HepG2 (cell line): ENCODE results near the gene ATP7B. TPM values are rescaled to one million over a fixed set of nuclear protein-coding genes. Genes with fewer than 3 reads are reported as not detected.

Source experiments
- CTCF ChIP-seq: sonication (generic); formaldehyde crosslinking; IDR thresholded peaks from 2 replicates; pipeline ENCODE4 v1.5.0; 2020; ENCODE audit warnings: mild to moderate bottlenecking, missing genetic modification reagents, moderate library complexity
- HES4 ChIP-seq: sonication (generic); formaldehyde crosslinking; IDR thresholded peaks from 2 replicates; pipeline ENCODE4 v1.9.0; 2021; ENCODE audit warnings: mild to moderate bottlenecking, missing genetic modification reagents, borderline replicate concordance
- MED8 ChIP-seq: sonication (generic); formaldehyde crosslinking; IDR thresholded peaks from 2 replicates; pipeline ENCODE4 v1.8.1; 2023; ENCODE audit warnings: mild to moderate bottlenecking, missing genetic modification reagents; ENCODE audit not compliant: insufficient replicate concordance
- MEIS1 ChIP-seq: sonication (generic); formaldehyde crosslinking; IDR thresholded peaks from 2 replicates; pipeline ENCODE4 v1.9.0; 2021; ENCODE audit warnings: mild to moderate bottlenecking, missing genetic modification reagents, moderate library complexity, borderline replicate concordance
- REPIN1 ChIP-seq: sonication (generic); formaldehyde crosslinking; IDR thresholded peaks from 2 replicates; pipeline ENCODE4 v1.8.0; 2022; ENCODE audit warnings: missing genetic modification reagents, low read depth, mild to moderate bottlenecking, borderline replicate concordance
- SAFB2 ChIP-seq: sonication (generic); formaldehyde crosslinking; IDR thresholded peaks from 2 replicates; pipeline ENCODE4 v1.5.1; 2020; ENCODE audit warnings: missing genetic modification reagents, low read depth, mild to moderate bottlenecking, borderline replicate concordance
- SALL2 ChIP-seq: sonication (generic); formaldehyde crosslinking; IDR thresholded peaks from 2 replicates; pipeline ENCODE4 v1.8.1; 2023; ENCODE audit warnings: mild to moderate bottlenecking, missing genetic modification reagents, inconsistent platforms
- TFDP2 ChIP-seq: sonication (generic); formaldehyde crosslinking; IDR thresholded peaks from 2 replicates; pipeline ENCODE4 v1.4.0; 2020; ENCODE audit warnings: missing genetic modification reagents
- TGIF2 ChIP-seq: IDR thresholded peaks from 2 replicates; pipeline ENCODE4 v1.6.1; 2016; ENCODE audit warnings: control low read depth, missing compliant biosample characterization
- USF2 ChIP-seq, 2 experiments: sonication (generic) in 1 of 2; formaldehyde crosslinking in 1 of 2; IDR thresholded peaks; 2 replicates each; pipeline versions ENCODE4 v1.5.1 to v1.6.1; 2011 to 2020; ENCODE audit warnings: borderline replicate concordance in 1 of 2, low read depth in 1 of 2, low read length in 1 of 2, mild to moderate bottlenecking in 1 of 2, missing genetic modification reagents in 1 of 2, moderate library complexity in 1 of 2
- ZBTB3 ChIP-seq: sonication (generic); formaldehyde crosslinking; IDR thresholded peaks from 2 replicates; pipeline ENCODE4 v1.4.0; 2020; ENCODE audit warnings: low read depth, mild to moderate bottlenecking, moderate library complexity, missing genetic modification reagents, borderline replicate concordance
- ZBTB37 ChIP-seq: sonication (generic); formaldehyde crosslinking; IDR thresholded peaks from 2 replicates; pipeline ENCODE4 v1.4.0; 2020; ENCODE audit warnings: mild to moderate bottlenecking, missing genetic modification reagents
- ZNF232 ChIP-seq: sonication (generic); formaldehyde crosslinking; IDR thresholded peaks from 2 replicates; pipeline ENCODE4 v1.4.0; 2020; ENCODE audit warnings: missing genetic modification reagents, borderline replicate concordance
- ZNF329 ChIP-seq: sonication (generic); formaldehyde crosslinking; IDR thresholded peaks from 2 replicates; pipeline ENCODE4 v1.9.0; 2021; ENCODE audit warnings: low read depth, mild to moderate bottlenecking, missing genetic modification reagents
- ZNF501 ChIP-seq: sonication (generic); formaldehyde crosslinking; IDR thresholded peaks from 2 replicates; pipeline ENCODE4 v1.5.1; 2020; ENCODE audit warnings: mild to moderate bottlenecking, moderate library complexity, missing genetic modification reagents
- ZNF772 ChIP-seq: sonication (generic); formaldehyde crosslinking; IDR thresholded peaks from 2 replicates; pipeline ENCODE4 v1.5.0; 2020; ENCODE audit warnings: mild to moderate bottlenecking, missing genetic modification reagents
- ZSCAN31 ChIP-seq: sonication (generic); formaldehyde crosslinking; IDR thresholded peaks from 2 replicates; pipeline ENCODE4 v1.5.0; 2020; ENCODE audit warnings: low read depth, mild to moderate bottlenecking, missing genetic modification reagents
- polyA plus RNA-seq, 8 experiments: library from polyadenylated mRNA; depleted of rRNA in 3 of 8; stranded (reverse) in 7 of 8; unstranded in 1 of 8; fragments of >200 nt; fragmentation: Illumina TruSeq in 4 of 8; extraction: Trizol in 4 of 8; gene quantifications; 2 replicates each; pipeline versions ENCODE4 v1.2.1 to v1.2.3, GENCODE V29; 2011 to 2016; ENCODE audit warnings: low read depth in 4 of 8, missing spikeins in 1 of 8, mixed read lengths in 1 of 8; ENCODE audit not compliant: insufficient read depth in 1 of 8
- total RNA-seq, 5 experiments: library from RNA; depleted of rRNA; stranded (reverse); fragments of >200 nt; fragmentation: Illumina TruSeq; extraction: Trizol; gene quantifications; 2 replicates each; pipeline ENCODE4 v1.2.3, GENCODE V29; 2016; ENCODE audit warnings: low read depth in 1 of 5
- TF ChIP-seq, protein P1 (sequence below): sonication (generic); formaldehyde crosslinking; IDR thresholded peaks from 2 replicates; pipeline ENCODE4 v1.4.0; 2020; ENCODE audit warnings: missing genetic modification reagents, borderline replicate concordance

ATP7B gene
- total and polyA plus RNA-seq, 2 of the 13 experiments (the other 11 are each of a cell fraction or from before 2014, with no cell fraction given): 31.8 to 57.4 TPM

GRCh38 chr13:52026246-52026626, 15.0 kb upstream of the ATP7B start (continued):
- TF ChIP-seq USF2 (IDR thresholded peaks at IDR 0.05; ENCODE audit: low read depth, low read length) (no peak), USF2 (CRISPR knock-in tag; IDR thresholded peaks at IDR 0.05; ENCODE audit: borderline replicate concordance) (no peak), ZBTB3 (CRISPR knock-in tag) (no peak), SAFB2 (CRISPR knock-in tag) (0 out of 2 replicates have a peak, but pooled peaks have one; percentile 53), ZNF329 (CRISPR knock-in tag) (no peak), SALL2 (CRISPR knock-in tag) (0 out of 2 replicates have a peak, but pooled peaks have one; percentile 42), ZSCAN31 (CRISPR knock-in tag) (no peak), ZNF232 (CRISPR knock-in tag) (no peak), TGIF2 (no peak), ZNF501 (CRISPR knock-in tag) (peak; percentile 79), MED8 (no peak), ZNF772 (CRISPR knock-in tag) (no peak), TFDP2 (no peak), ZBTB37 (no peak), HES4 (CRISPR knock-in tag) (no peak), CTCF (CRISPR knock-in tag) (peak; percentile 57), REPIN1 (CRISPR knock-in tag) (no peak), MEIS1 (CRISPR knock-in tag) (no peak)
- TF ChIP-seq, protein P1, sequence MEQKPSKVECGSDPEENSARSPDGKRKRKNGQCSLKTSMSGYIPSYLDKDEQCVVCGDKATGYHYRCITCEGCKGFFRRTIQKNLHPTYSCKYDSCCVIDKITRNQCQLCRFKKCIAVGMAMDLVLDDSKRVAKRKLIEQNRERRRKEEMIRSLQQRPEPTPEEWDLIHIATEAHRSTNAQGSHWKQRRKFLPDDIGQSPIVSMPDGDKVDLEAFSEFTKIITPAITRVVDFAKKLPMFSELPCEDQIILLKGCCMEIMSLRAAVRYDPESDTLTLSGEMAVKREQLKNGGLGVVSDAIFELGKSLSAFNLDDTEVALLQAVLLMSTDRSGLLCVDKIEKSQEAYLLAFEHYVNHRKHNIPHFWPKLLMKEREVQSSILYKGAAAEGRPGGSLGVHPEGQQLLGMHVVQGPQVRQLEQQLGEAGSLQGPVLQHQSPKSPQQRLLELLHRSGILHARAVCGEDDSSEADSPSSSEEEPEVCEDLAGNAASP (CRISPR knock-in tag): no peak
